Motor neuron (in vitro differentiated cells): ENCODE data around the gene GTF2A1. TPM values are rescaled to one million over a fixed set of nuclear protein-coding genes. Genes with fewer than 3 reads are reported as not detected.

Experiments
- ATAC-seq, 8 experiments: fragments of 200-7000 bp; cut with Tn5 transposase; replicated peaks in 6 of 8; 2 replicates each; pipeline ENCODE4 v1.8.0; 2021; ENCODE audit warnings: mild to moderate bottlenecking in 8 of 8, moderate library complexity in 8 of 8
- H3K27ac ChIP-seq, 2 donors: fragments of 250-450 bp; sonication (Bioruptor Pico); 2 replicates each; pipeline ENCODE4 v1.9.0; 2021; ENCODE audit warnings: antibody characterized with exemption in 2 of 2, mild to moderate bottlenecking in 2 of 2, moderate library complexity in 1 of 2
- H3K4me1 ChIP-seq, 2 donors: fragments of 250-450 bp; sonication (Bioruptor Pico); replicated peaks in 1 of 2; 2 replicates each; pipeline ENCODE4 v1.6.1; 2021; ENCODE audit warnings: antibody characterized with exemption in 2 of 2, mild to moderate bottlenecking in 2 of 2, moderate library complexity in 1 of 2
- H3K4me3 ChIP-seq, 5 donors: fragments of 250-450 bp; sonication (Bioruptor Pico); 2 replicates each; pipeline ENCODE4 v1.9.0; 2021; ENCODE audit warnings: antibody characterized with exemption in 5 of 5, mild to moderate bottlenecking in 5 of 5, moderate library complexity in 4 of 5
- WGBS, 10 experiments: fragments of 450-650 bp; shearing (Covaris generic); methylation state at CpG; one replicate each; pipeline ENCODE4 v1.0.0; 2022; 5-methylcytosine and 5-hydroxymethylcytosine counted together
- in situ Hi-C, 9 experiments: fragments of 400-800 bp; cut with MboI; loops; one replicate each; pipeline ENCODE4 v1.15.0; 2021; ENCODE audit warnings: low sequenced_read_pairs in 9 of 9, low pct_unique_long_range_greater_than_20kb in 2 of 9; ENCODE audit not compliant: unreplicated experiment in 9 of 9
- total RNA-seq, 8 experiments: library from RNA; unstranded; fragments of 300-600 nt; gene quantifications; 2 replicates each; pipeline versions ENCODE4 v1.2.3 to v1.2.4, GENCODE V29; 2022

GTF2A1 gene
- total RNA-seq, 8 experiments from 2014 or later, result 18.3 to 40.9 (median 31.5) TPM

- in situ Hi-C loops, result no loop called here
- Histone ChIP-seq H3K4me1 (no peaks in the 10 kb centered on the region), H3K4me3 (no peak overlapping the region), H3K27ac (no peak overlapping the region)
- peak in 1 of 8 experiments; percentile 61 for ATAC-seq
- 0 to 94% (median 80%) methylated on average over 1 to 3 of the region's 3 CpGs; no CpG with 5 or more reads in 1 of the 10 experiments for WGBS, 10 experiments
Observed at GRCh38 chr14:81144824-81145603, 75.7 kb downstream of the GTF2A1 start.

- in situ Hi-C loops, result no loop called here
- Histone ChIP-seq H3K4me3 (no peak overlapping the region), H3K4me1 (no peaks in the 10 kb centered on the region), H3K27ac (no peak overlapping the region)
- WGBS, 10 experiments, result 81 to 100% (median 93%) methylated on average over 1 to 6 of the region's 8 CpGs; no CpG with 5 or more reads in 3 of the 10 experiments
- ATAC-seq, result no peak
Observed at GRCh38 chr14:81143793-81144192, 77.0 kb downstream of the GTF2A1 start.

DNA sequence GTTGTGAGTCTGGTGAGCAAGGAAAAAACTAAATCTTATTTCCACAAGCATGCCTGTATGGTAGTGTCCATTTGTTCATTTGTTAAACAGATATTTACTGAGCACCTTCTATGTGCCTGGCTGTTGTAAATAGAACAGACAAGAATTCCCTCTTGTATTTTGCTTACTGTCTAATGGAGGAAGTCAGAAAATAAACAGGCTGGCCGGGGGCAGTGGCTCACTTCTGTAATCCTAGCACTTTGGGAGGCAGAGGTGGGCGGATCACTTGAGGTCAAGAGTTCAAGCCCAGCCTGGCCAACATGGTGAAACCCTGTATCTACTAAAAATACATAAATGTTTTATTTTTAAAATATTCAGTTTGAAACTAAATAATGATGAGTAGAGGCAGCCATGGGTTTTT is 79.3 kb downstream of the GTF2A1 start:
- in situ Hi-C loops, result no loop called here
- no peaks in the 10 kb centered on the region for H3K4me1 ChIP-seq
- no peak overlapping the region for H3K27ac ChIP-seq
- no peak for ATAC-seq
- no peak overlapping the region for H3K4me3 ChIP-seq
- WGBS, 10 experiments, result 38 to 100% (median 77%) methylated on average over 1 to 2 of the region's 2 CpGs; no CpG with 5 or more reads in 4 of the 10 experiments

DNA sequence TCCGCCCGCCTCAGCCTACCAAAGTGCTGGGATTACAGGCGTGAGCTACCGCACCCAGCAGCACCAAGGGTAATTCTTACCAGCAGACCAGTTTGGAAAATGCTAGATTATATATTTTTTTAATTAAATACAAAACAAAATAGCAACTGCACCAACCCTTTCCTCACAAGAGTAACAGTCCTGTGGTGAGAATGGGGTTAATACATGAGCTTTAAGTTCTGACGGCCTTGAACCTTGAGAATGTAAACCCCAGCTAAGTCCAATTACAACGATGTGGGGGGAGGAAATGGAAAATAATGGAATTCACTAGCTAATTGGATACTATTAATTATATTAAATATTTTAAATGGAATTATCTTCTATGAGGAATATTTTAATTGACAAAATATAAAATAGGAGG is 82.3 kb downstream of the GTF2A1 start:
- 78 to 100% (median 97%) methylated on average over 1 to 6 of the region's 6 CpGs; no CpG with 5 or more reads in 1 of the 10 experiments for whole genome bisulfite sequencing, 10 experiments
- H3K4me3 ChIP-seq, result no peak overlapping the region

GRCh38 chr14:81137316-81137715 is 83.4 kb downstream of the GTF2A1 start:
- peak in 6 of 8 experiments; percentile 40 to 99 (median 74) for ATAC-seq
- 50 to 83% (median 60%) methylated on average over 1 to 2 of the region's 2 CpGs; no CpG with 5 or more reads in 3 of the 10 experiments for WGBS, 10 experiments
- Histone ChIP-seq H3K4me3 (no peak overlapping the region), H3K27ac (no peak overlapping the region), H3K4me1 (no peaks in the 10 kb centered on the region)
- in situ Hi-C loops, result no loop called here

More for the DNA sequence above, 82.3 kb downstream of the GTF2A1 start:
- Histone ChIP-seq H3K27ac (no peak overlapping the region), H3K4me1 (no peaks in the 10 kb centered on the region)
- no peak for ATAC-seq
- in situ Hi-C loops, result no loop called here

- in situ Hi-C loops, result no loop called here
- Histone ChIP-seq H3K4me3 (no peak overlapping the region), H3K27ac (no peak overlapping the region), H3K4me1 (no peaks in the 10 kb centered on the region)
- no peak for ATAC-seq
- 0 to 100% (median 70%) methylated on average over 1 to 2 of the region's 2 CpGs; no CpG with 5 or more reads in 2 of the 10 experiments for WGBS, 10 experiments
Observed at GRCh38 chr14:81133400-81133799, 87.4 kb downstream of the GTF2A1 start.

DNA sequence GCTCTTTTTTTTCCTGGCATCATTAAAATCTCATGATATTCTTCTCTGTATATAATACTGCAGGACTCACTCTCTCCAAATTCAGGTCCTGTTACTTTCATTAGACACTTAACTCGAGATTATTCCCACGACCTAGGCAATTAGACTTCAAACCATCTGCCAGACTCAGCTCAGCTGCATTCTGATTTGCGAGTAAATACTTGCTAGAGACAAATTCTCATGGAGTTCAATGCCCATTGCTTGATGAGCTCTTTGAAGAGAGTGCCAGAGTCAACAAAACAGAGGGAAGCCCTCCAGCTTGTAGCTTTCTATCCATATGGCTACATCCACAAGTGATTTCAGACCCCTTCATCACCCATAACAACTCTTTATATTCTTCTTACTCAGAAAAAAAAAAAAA is 88.3 kb downstream of the GTF2A1 start:
- 0 to 54% (median 16%) methylated on average over 1 to 3 of the region's 3 CpGs for WGBS, 10 experiments
- no peak overlapping the region for H3K4me3 ChIP-seq
- no peaks in the 10 kb centered on the region for H3K4me1 ChIP-seq
- in situ Hi-C loops, result no loop called here
- H3K27ac ChIP-seq, result no peak overlapping the region
- peak in 2 of 8 experiments; percentile 37 to 88 for ATAC-seq

DNA sequence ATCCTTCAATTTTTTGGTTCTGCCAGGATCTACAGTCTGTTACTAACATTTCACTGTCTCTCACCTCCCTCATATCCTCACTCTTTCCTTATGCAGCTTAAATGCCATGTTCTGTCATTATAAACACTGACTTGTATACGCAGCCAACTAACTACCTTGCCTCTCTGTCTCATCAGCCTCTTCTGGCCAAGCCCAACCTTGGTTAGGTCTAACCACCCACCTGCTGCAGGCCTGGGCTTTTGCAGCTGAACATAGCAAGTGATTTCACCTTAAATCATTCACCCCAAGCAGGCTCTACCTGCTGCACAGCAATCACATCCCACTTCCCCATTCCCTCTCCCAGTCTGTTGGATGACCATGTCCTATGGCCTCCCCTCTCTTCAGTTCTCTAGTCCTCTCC is 91.5 kb downstream of the GTF2A1 start:
- in situ Hi-C loops, result no loop called here
- H3K27ac ChIP-seq, result no peak overlapping the region
- WGBS, 10 experiments, result 0 to 88% (median 60%) methylated on average over 1 of the region's 1 CpG; no CpG with 5 or more reads in 3 of the 10 experiments
- no peak for ATAC-seq
- no peak overlapping the region for H3K4me3 ChIP-seq
- no peaks in the 10 kb centered on the region for H3K4me1 ChIP-seq

DNA sequence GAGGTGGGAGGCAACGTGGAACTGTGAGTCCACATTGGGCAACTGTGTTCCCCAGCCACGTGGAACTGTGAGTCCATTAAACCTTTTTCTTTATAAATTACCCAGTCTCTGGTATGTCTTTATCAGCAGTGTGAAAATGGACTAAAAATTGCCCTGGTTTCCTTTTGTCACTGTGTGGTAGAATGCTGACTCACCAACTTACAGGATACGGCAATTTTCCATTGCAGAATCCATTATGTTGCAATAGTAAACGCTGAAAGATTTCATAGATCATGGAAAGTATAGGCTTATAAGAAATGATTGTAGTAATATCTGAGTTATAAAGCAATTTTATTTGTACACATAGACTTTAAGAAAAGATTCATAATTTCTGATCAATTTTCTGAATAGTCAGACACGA is 93.0 kb downstream of the GTF2A1 start:
- Histone ChIP-seq H3K4me3 (no peak overlapping the region), H3K27ac (no peak overlapping the region), H3K4me1 (no peaks in the 10 kb centered on the region)
- ATAC-seq, result no peak
- in situ Hi-C loops, result no loop called here
- WGBS, 10 experiments, result 0 to 97% (median 61%) methylated on average over 2 to 5 of the region's 5 CpGs

DNA sequence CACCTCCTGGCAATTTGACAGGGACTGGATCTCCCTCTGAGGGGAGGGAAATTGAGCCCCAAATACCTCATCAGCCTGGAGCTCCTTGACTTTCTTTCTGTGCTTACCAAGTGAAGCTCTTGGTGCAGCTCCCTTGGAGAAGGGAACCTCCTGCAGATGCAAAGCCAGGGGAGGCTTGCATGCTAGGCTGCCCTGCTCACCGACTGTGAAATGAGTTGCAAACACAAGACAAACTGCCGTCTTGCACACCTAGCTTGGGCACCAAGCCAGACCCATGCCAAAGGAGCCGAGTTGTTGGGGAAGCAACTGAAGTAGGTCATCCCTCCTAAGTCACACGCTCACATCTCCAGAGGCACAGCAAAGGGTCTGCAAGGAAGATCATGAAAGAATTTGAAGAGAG is 95.2 kb downstream of the GTF2A1 start:
- in situ Hi-C loops, result no loop called here

More for the DNA sequence above, 95.2 kb downstream of the GTF2A1 start:
- Histone ChIP-seq H3K4me3 (no peak overlapping the region), H3K27ac (no peak overlapping the region), H3K4me1 (no peaks in the 10 kb centered on the region)
- 22 to 100% (median 76%) methylated on average over 2 to 3 of the region's 4 CpGs; no CpG with 5 or more reads in 6 of the 10 experiments for WGBS, 10 experiments
- no peak for ATAC-seq

Other genes starting within 250 kb of the GTF2A1 start
- 10 to 100 TPM; 26.6 to 64.1 (median 42.2) TPM for gene STON2, start 179.4 kb upstream of the GTF2A1 start, total RNA-seq